HCT116 (cell line): Measurements from ENCODE around the gene ATP8A1.

Experiments used
- CTCF ChIP-seq, 3 experiments: fragments of 200-600 bp in 1 of 3; sonication (generic) in 1 of 3; IDR thresholded peaks in 2 of 3; conservative IDR thresholded peaks in 1 of 3; 2 replicates each; pipeline ENCODE4 v1.5.1; 2012 to 2017; ENCODE audit warnings: low read depth in 2 of 3, low read length in 2 of 3, antibody characterized with exemption in 1 of 3, borderline replicate concordance in 1 of 3, control low read depth in 1 of 3, mild to moderate bottlenecking in 1 of 3, mixed read lengths in 1 of 3, mixed run types in 1 of 3, moderate library complexity in 1 of 3; ENCODE audit not compliant: insufficient read depth in 1 of 3
- MAX ChIP-seq: IDR thresholded peaks from 2 replicates; pipeline ENCODE4 v1.6.1; 2012
- POLR2A ChIP-seq: IDR thresholded peaks from 2 replicates; pipeline ENCODE4 v1.7.0; 2011; ENCODE audit warnings: borderline replicate concordance; ENCODE audit not compliant: insufficient read depth, insufficient read length; ENCODE audit errors: extremely low read depth
- POLR2AphosphoS5 ChIP-seq: IDR thresholded peaks from 2 replicates; pipeline ENCODE4 v1.6.1; 2011; ENCODE audit warnings: mild to moderate bottlenecking, low read depth, low read length, moderate library complexity
- REST ChIP-seq: IDR thresholded peaks from 2 replicates; pipeline ENCODE4 v1.6.1; 2012; ENCODE audit warnings: low read depth
- ZNF274 ChIP-seq: fragments of 200-500 bp; sonication (Bioruptor generic); IDR thresholded peaks from 2 replicates; pipeline ENCODE4 v1.6.1; 2014; ENCODE audit warnings: mild to moderate bottlenecking, low read depth, low read length, inconsistent platforms

GRCh38 chr4:42371305-42372252 lies 285.3 kb downstream of the ATP8A1 start:
- TF ChIP-seq ZNF274: no peak
- peak; percentile 35 to 57 (median 51); a peak in 5 of 6 replicates for TF ChIP-seq CTCF (IDR thresholded peaks at IDR 0.05 in 2 of 3, conservative IDR thresholded peaks at IDR 0.05 in 1 of 3; ENCODE audit: borderline replicate concordance in 1 of 3, insufficient read depth in 1 of 3, low read depth in 2 of 3, low read length in 2 of 3)
- TF ChIP-seq MAX: no peak
- TF ChIP-seq POLR2A: no peak
- TF ChIP-seq REST: no peak
- no peak for TF ChIP-seq POLR2AphosphoS5
